ENCODE data around the gene IL2RA.

The IL2RA gene

GRCh38 chr10:6037422-6037821, 24.7 kb downstream of the IL2RA start:
- no peak for DNase-seq

DNA sequence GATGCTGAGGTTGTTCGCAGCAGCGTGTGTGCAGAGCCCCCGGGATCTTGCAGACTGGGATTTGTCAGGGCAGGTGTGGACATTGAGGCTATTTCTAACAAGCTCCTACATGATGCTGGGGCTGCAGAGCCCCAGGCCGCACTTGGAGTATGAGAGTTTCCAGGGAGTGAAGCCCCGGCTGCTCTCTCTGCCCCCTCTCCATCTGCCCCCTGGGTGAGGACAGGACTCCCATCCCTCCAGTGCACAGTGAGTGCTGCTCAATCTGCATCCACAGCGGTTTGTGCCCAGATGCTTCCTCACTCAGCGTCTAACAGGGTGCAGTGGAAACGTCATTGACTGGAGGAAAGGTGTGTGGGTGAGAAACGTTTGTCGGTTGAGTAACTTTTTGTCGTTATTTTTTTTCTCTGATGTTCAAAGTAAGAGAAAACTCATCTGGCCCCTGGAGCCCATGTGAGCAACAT, 25.3 kb downstream of the IL2RA start:
- peak; percentile 41 for DNase-seq

DNA sequence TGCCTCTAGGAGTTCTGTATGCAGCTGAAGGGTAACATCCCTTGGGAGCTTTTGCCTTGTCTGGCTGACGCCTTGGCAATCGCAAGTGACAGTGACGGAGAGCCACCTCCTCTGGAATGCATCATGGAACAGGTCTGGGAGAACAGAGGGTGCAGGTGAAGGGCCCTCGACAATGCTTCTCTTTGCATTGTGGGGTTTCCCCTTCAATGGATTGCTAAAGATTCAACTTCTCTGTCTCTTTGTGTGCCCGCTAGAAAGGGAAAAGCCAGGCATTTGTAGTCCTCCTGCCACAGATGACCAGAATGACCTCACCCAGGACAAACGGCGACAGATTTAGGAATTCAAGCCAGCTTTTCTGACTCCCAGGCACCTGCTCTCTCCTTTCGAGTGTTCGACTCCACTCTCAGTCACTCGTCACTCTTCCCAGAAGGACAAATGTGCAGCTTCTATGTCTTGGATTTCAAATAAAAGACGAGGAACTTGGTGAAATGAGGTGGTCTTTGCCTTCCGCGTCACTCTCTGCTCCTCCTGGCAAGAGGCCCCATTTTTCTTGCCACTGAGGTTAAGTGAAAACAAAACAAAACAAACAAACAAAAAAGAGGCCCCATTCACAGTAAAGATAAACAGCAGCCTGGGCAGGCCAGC, 26.1 kb downstream of the IL2RA start:
- no peak for DNase-seq

DNA sequence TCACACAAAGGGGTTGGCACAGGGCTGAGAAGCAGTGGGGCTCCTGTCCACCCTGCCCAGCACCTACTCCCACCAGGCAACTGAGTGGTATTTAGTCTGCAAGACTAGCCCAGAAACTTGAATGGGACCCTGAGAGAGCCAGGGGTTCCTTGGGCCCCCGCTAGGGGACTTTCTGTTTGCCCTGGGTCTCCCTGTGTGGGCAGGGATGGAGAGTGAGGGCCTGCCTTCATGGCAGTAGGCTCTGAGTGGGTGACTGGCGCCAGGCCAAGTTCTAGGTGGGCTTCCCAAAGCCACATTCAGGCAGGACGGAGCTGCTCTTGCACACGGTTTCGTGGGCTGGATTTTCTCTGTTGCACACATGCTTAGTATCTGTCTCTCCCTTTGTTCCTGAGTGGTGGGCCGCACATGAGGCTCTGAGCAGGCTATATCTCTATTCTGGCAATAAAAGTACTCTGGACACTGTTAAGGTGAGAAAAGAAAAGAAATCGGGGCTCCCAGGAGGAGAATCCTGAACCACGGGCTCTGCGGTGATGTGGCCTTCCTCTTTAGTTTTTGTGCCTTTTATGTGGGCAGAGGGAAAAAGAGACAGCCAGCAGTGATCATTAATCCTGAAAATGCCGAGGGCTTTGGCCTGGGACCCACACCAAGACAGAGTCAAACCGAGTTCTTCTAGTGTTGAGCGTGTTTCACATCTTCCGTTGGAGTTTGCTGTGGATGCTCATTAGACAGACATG, 26.9 kb downstream of the IL2RA start:
- DNase-seq, result no peak

GRCh38 chr10:6034371-6034770, 27.8 kb downstream of the IL2RA start:
- DNase-seq, result no peak

- no peak for DNase-seq
Observed at GRCh38 chr10:6033954-6034353, 28.2 kb downstream of the IL2RA start.

GRCh38 chr10:6030940-6031339, 31.2 kb downstream of the IL2RA start:
- no peak for DNase-seq

DNA sequence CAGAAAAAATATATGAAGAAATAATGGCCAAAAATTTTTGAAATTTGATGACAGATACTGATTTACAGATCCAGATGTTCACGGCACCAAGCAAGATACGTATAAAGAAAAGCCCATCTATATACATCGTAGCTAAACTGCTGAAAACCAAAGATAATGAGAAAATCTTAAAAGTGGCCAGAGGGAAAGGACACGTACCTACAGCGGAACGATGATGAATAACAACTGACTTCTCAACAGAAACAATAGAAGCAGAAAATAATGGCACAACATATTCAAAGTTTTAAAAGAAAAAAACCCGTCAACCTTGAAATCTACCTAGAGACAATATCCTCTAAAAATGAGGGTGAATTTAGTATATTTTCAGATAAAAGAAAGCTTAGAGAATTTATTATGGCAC, 31.9 kb downstream of the IL2RA start:
- DNase-seq, result no peak

DNA sequence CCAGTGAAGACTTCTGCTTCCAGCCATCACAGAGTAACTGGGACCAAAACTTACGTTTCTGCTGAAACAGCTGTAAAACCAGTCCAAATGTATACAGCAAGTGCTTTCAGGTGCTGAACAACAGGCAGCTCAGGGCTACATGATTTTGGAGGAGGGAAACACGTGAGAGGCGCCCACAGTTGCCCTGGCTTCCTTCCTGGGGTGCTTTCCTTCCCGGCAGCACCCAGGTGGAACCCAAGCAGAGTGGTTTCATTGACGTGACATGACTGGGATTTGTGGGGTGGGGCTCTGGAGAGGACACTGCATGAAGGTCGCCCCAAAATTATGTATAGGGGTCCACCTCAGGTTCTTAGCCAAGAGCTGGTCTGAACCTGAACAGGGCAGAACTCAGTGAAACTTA, 34.2 kb downstream of the IL2RA start:
- DNase-seq, result no peak

DNA sequence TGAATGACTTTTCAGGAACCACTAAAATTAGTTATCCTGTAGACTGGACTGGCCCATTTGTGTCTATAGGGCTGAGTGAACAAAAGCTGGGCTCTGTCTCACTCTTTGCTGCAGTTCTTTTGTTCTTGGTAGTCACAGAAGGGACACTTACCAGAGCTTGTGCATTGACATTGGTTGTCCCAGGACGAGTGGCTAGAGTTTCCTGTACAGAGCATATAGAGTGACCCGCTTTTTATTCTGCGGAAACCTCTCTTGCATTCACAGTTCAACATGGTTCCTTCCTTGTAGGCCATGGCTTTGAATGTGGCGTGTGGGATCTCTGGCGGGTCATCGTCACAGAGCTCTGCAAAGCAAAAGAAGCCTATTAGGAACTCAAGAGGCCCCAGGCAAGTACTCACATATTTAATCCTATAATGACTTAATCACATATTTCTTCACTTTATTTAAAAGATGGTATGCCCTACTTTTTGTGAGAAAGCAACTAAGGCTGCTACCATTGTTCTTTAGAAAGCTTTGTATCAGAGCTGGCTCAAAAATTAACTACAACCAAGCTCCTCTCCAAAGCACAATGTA, 36.4 kb downstream of the IL2RA start:
- no peak for DNase-seq

DNA sequence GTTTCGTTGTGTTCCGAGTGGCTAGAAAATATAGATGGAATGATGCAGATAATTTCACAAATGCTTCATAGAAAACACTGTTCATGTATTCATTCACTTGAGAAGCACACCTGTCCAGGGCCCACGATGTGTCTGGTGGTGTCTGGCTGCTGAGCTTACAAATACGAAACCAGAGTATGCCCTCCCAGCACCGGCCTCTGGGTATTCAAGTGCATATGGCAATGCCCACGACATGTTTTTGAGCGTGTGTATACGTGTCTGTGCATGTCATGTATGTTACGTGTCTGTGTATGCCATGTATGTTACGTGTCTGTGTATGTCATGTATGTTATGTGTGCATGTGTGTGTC, 37.9 kb downstream of the IL2RA start:
- DNase-seq, result no peak

- DNase-seq, result no peak
Observed at GRCh38 chr10:6023661-6024333, 38.4 kb downstream of the IL2RA start.

GRCh38 chr10:6022660-6023059, 39.5 kb downstream of the IL2RA start:
- DNase-seq, result no peak

- DNase-seq, result no peak
Observed at GRCh38 chr10:6020826-6021225, 41.3 kb downstream of the IL2RA start.

GRCh38 chr10:6019796-6020195, 42.4 kb downstream of the IL2RA start:
- no peak for DNase-seq

DNA sequence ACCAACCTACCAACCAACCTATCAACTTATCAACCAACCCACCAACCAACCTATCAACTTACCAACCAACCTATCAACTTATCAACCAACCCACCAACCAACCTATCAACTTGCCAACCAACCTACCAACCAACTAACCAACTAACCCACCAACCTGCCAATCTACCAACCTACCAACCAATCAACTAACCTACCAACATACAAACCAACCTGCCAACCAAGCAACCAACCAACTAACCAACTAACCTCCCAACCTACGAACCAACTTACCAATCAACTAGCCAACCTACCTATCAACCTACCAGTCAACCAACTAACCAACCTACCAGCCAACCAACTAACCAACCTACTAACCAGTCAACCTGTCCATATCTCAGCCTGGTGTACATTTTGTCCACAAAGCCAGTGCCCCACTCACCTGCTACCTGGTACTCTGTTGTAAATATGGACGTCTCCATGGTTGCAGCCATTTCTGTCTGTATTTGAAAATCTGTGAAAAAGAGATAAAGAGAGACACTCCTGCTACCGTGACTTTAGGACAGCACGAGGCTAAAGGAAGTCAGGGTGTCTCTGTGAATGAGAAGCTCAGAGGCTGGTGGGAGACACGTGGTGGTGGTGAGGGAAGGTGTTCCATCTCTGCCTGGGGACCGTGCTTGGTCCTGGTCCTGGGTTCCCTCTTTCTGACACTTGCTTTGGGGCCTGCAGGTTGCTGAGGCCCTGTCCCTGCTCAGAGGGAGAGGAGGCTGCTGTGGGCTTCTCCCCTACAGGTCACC, 43.0 kb downstream of the IL2RA start:
- DNase-seq, result no peak

DNA sequence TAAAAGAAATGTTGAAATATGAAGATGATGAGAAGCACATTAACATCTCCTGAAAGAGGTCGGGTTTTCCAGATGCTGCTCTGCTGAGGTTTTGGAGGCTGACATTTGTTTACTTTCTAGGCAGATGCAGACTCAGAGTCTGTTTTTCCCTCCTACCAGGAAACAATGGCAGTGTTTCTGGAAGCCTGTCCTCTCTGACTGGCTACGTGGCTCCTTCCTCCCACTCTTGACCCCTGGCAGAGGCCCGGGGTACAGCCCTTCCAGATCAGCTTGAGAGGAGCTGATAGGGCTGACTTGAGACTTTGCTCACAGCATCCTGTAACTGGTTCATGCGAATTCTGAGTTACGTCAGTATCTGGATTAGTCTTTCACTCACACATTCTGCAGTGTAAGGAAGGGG, 43.7 kb downstream of the IL2RA start:
- DNase-seq, result no peak

DNA sequence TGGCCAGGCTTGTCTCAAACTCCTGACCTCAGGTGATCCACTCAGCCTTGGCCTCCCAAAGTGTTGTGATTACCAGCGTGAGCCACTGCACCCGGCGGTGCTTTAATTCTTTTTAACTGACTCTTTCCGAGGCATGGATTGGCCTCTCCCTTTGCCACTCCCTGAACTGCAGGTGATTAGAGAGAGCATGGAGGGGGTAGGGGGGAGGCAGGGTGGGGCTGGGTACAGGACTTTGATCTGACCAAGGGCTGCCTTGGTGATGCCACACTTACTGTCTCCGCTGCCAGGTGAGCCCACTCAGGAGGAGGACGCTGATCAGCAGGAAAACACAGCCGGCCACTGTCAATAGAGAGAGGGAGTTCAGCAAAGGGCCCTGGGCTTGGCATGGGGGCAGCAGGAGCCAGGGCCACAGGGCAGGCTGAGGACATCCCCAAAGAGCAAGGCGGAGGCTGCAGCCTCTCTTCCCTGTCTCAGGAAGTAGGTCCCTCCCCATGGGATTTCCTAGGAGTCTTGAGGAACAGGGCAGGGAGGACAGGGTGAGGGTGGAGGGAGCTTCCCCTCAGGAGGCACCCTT, 44.3 kb downstream of the IL2RA start:
- DNase-seq, result no peak

- peak; percentile 77 for DNase-seq
Observed at GRCh38 chr10:6014241-6014761, 47.9 kb downstream of the IL2RA start.

GRCh38 chr10:6013413-6014192, 48.6 kb downstream of the IL2RA start:
- DNase-seq, result no peak

DNA sequence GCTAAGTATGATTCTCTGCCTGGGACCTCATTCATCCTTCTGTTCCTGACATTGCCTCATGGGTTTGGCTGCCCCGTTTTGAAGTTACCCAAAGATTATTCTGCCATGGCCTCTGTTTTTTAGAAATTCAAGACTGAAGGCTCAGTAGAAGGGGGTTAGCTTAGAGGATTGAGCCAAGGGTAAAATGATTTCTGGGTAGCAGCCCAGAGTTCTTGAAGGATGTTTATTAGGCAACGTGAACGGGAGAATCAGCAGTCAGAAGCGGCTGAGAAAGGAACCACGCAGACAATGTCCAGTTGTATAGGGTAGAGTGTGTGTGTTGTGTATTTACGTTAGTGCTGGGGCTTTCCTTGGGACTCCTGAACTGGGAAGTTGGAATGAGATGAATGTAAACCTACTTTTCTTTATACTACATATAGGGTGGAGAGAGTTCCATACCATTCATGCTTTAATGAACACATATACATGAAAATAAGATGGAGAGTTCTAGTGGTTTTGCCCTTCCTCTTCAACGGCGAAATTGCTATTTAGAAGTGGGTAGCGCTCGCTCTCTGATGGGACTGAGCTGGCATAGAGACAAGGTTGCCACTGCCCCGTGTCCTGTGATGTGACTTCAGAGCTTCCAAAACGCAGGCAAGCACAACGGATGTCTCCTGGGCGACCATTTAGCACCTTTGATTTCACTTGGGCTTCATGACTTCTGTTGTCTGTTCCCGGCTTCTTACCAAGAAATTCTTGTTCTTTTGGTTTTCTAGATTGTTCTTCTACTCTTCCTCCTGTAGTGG, 49.9 kb downstream of the IL2RA start:
- DNase-seq, result no peak

Data from CD4-positive, alpha-beta T cell treated with Interleukin-10 for 1 hour (primary cell).